ENCODE measurements around the gene ILDR1. TPM values are rescaled to one million over a fixed set of nuclear protein-coding genes. Genes with fewer than 3 reads are reported as not detected.

ILDR1 gene
- total and polyA plus RNA-seq, 2 of the 8 experiments (the other 6 are each of a cell fraction or from before 2014, with no cell fraction given): 1.8 TPM

- ChIA-PET POLR2A (ENCODE audit: partially characterized antibody) (interaction anchor here (0.6 kb wide), 2 partner anchors 9 to 411 kb away, joined by 3 to 4 read pairs; no protein-coding TSS in a partner anchor), CTCF (ENCODE audit: partially characterized antibody) (interaction anchor here (0.6 to 2.5 kb wide), 6 partner anchors 9 to 1028 kb away, joined by 3 to 9 read pairs (median 4); partner anchors contain the start of gene ILDR1)
- no peak overlapping the region for H2AFZ ChIP-seq (ENCODE audit: low read length)
- H3K23me2 ChIP-seq (ENCODE audit: low read depth, low read length): no peaks in the 10 kb centered on the region
- H3K14ac ChIP-seq (ENCODE audit: insufficient read length): no peak overlapping the region
- H2BK5ac ChIP-seq (ENCODE audit: low read depth, low read length): no peak overlapping the region
- H3K4ac ChIP-seq (replicated peaks; ENCODE audit: insufficient read length, low read depth, low read length): no peak overlapping the region
- no peak overlapping the region for H3K4me3 ChIP-seq (ENCODE audit: extremely low read depth in 1 of 4, insufficient read depth in 2 of 4, low read depth in 3 of 4, low read length in 4 of 4)
- no peak overlapping the region for H3K18ac ChIP-seq (ENCODE audit: extremely low read depth, low read length)
- no peak overlapping the region for H2BK15ac ChIP-seq (ENCODE audit: low read length)
- no peak for TF ChIP-seq SIX5 (IDR thresholded peaks at IDR 0.05; ENCODE audit: low read depth, low read length)
- no peak for TF ChIP-seq SIN3A (conservative IDR thresholded peaks at IDR 0.05 in 1 of 2, IDR thresholded peaks at IDR 0.05 in 1 of 2; ENCODE audit: low read depth in 1 of 2, low read length in 2 of 2)
- no peak for TF ChIP-seq NANOG (IDR thresholded peaks at IDR 0.05; ENCODE audit: insufficient read depth, low read depth, low read length, poor library complexity, severe bottlenecking)
- TF ChIP-seq POLR2A (IDR thresholded peaks at IDR 0.05; ENCODE audit: control extremely low read depth in 1 of 2, low read depth in 2 of 2, low read length in 2 of 2): no peak
- TF ChIP-seq YY1 (IDR thresholded peaks at IDR 0.05; ENCODE audit: low read depth, low read length): no peak
- no peak for TF ChIP-seq CTCF (IDR thresholded peaks at IDR 0.05; ENCODE audit: control extremely low read depth in 1 of 3, insufficient read depth in 1 of 3, low read depth in 1 of 3, low read length in 3 of 3)
- no peak for TF ChIP-seq USF2 (IDR thresholded peaks at IDR 0.05; ENCODE audit: low read length)
- 0 out of 2 replicates have a peak, but pooled peaks cover 2% of the 10 kb centered on the region for H3K79me1 ChIP-seq (ENCODE audit: low read depth, low read length)
- H3K23ac ChIP-seq (ENCODE audit: insufficient read length): no peak overlapping the region
- no peak overlapping the region for H4K5ac ChIP-seq (ENCODE audit: insufficient read length, low read depth, low read length)
- no peak overlapping the region for H4K91ac ChIP-seq (replicated peaks; ENCODE audit: insufficient read length, low read length)
- H2BK12ac ChIP-seq (ENCODE audit: low read depth, low read length): no peak overlapping the region
- DNase-seq (ENCODE audit: low read depth in 1 of 2, low spot score in 2 of 2) (no peak), FAIRE-seq (no peak)
- H3K9ac ChIP-seq (replicated peaks in 1 of 4; ENCODE audit: extremely low read depth in 1 of 4, low read depth in 3 of 4, low read length in 3 of 4): no peak overlapping the region
- no peak overlapping the region for H4K8ac ChIP-seq (ENCODE audit: extremely low read depth, insufficient read depth, low read length)
- no peaks in the 10 kb centered on the region for H3K27me3 ChIP-seq (replicated peaks in 1 of 4; ENCODE audit: control insufficient read depth in 3 of 4, extremely low read depth in 1 of 4, insufficient read depth in 3 of 4, low read length in 3 of 4)
- WGBS, 2 experiments (ENCODE audit: extremely low coverage in 1 of 2, insufficient coverage in 1 of 2, insufficient read length in 1 of 2, insufficient replicate concordance in 2 of 2, low coverage in 1 of 2, low lambda C conversion rate in 2 of 2, missing lambda C conversion rate in 1 of 2): 87% methylated on average over 3 of the region's 3 CpGs; no CpG with 5 or more reads in 1 of the 2 experiments
- H3K9me3 ChIP-seq (ENCODE audit: insufficient read depth in 2 of 2, low read depth in 1 of 2, low read length in 1 of 2): no peaks in the 10 kb centered on the region
- H3K36me3 ChIP-seq (ENCODE audit: control insufficient read depth in 2 of 4, insufficient read depth in 4 of 4, low read length in 3 of 4): no peaks in the 10 kb centered on the region
- H2BK120ac ChIP-seq (replicated peaks; ENCODE audit: low read depth, low read length): no peak overlapping the region
- no peak overlapping the region for H2BK20ac ChIP-seq (ENCODE audit: low read length)
- peaks cover 2 to 15% (median 6%) of the 10 kb centered on the region in 4 experiments; a peak in 5 of 7 replicates for H3K4me1 ChIP-seq (replicated peaks in 1 of 4; ENCODE audit: control insufficient read depth in 3 of 4, insufficient read depth in 4 of 4, low read length in 3 of 4)
- H3K79me2 ChIP-seq (ENCODE audit: control insufficient read depth in 1 of 2, insufficient read depth in 2 of 2, low read length in 2 of 2): no peaks in the 10 kb centered on the region
- no peak overlapping the region for H3K27ac ChIP-seq (ENCODE audit: low read depth, low read length)
- H3K4me2 ChIP-seq (ENCODE audit: insufficient read depth in 1 of 2, low read depth in 2 of 2, low read length in 2 of 2): no peak overlapping the region
- no peak overlapping the region for H3K56ac ChIP-seq (replicated peaks; ENCODE audit: insufficient read length, low read depth, low read length)
- H4K20me1 ChIP-seq (replicated peaks in 1 of 2; ENCODE audit: control insufficient read depth in 1 of 2, insufficient read depth in 2 of 2, low read length in 2 of 2): no peaks in the 10 kb centered on the region
- no peak overlapping the region for H2AK5ac ChIP-seq (ENCODE audit: low read depth, low read length)
Measured at GRCh38 chr3:122001892-122002291, 20.2 kb downstream of the ILDR1 start.

Measured in H1 (cell line).